ENCODE results near the gene RAP1B.

The RAP1B gene

GRCh38 chr12:68610370-68611093 lies at the start of gene RAP1B:
Gene RAP1B (plus strand): TSS chr12:68610899. CDS start chr12:68648725, 37,826 bp downstream.
- DNase-seq (ENCODE audit: low read depth, low spot score), result peak; percentile 29

- no peak for DNase-seq (ENCODE audit: low read depth, low spot score)
These were observed 48.9 kb upstream of the RAP1B start for GRCh38 chr12:68561830-68562229.

- DNase-seq (ENCODE audit: low read depth, low spot score), result no peak
These were observed 46.5 kb upstream of the RAP1B start for GRCh38 chr12:68564166-68564565.

GRCh38 chr12:68565391-68565903 lies 45.3 kb upstream of the RAP1B start:
- DNase-seq (ENCODE audit: low read depth, low spot score), result no peak

GRCh38 chr12:68568922-68569569 lies 41.7 kb upstream of the RAP1B start:
- no peak for DNase-seq (ENCODE audit: low read depth, low spot score)

GRCh38 chr12:68572661-68573060 lies 38.0 kb upstream of the RAP1B start:
- DNase-seq (ENCODE audit: low read depth, low spot score), result no peak

- DNase-seq (ENCODE audit: low read depth, low spot score), result no peak
These were observed 37.3 kb upstream of the RAP1B start for GRCh38 chr12:68573406-68573805.

- DNase-seq (ENCODE audit: low read depth, low spot score), result no peak
These were observed 32.8 kb upstream of the RAP1B start for GRCh38 chr12:68577949-68578348.

GRCh38 chr12:68578765-68579164 lies 31.9 kb upstream of the RAP1B start:
- DNase-seq (ENCODE audit: low read depth, low spot score), result no peak

GRCh38 chr12:68579254-68579653 lies 31.4 kb upstream of the RAP1B start:
- no peak for DNase-seq (ENCODE audit: low read depth, low spot score)

GRCh38 chr12:68580911-68581310 lies 29.8 kb upstream of the RAP1B start:
- no peak for DNase-seq (ENCODE audit: low read depth, low spot score)

GRCh38 chr12:68581926-68582325 lies 28.8 kb upstream of the RAP1B start:
- no peak for DNase-seq (ENCODE audit: low read depth, low spot score)

GRCh38 chr12:68585966-68586365 lies 24.7 kb upstream of the RAP1B start:
- no peak for DNase-seq (ENCODE audit: low read depth, low spot score)

- DNase-seq (ENCODE audit: low read depth, low spot score), result no peak
These were observed 23.2 kb upstream of the RAP1B start for GRCh38 chr12:68587448-68587873.

GRCh38 chr12:68589194-68589593 lies 21.5 kb upstream of the RAP1B start:
- no peak for DNase-seq (ENCODE audit: low read depth, low spot score)

GRCh38 chr12:68591734-68592418 lies 18.8 kb upstream of the RAP1B start:
- no peak for DNase-seq (ENCODE audit: low read depth, low spot score)

GRCh38 chr12:68595241-68595640 lies 15.5 kb upstream of the RAP1B start:
- no peak for DNase-seq (ENCODE audit: low read depth, low spot score)

GRCh38 chr12:68601767-68602166 lies 8.9 kb upstream of the RAP1B start:
- DNase-seq (ENCODE audit: low read depth, low spot score), result no peak

GRCh38 chr12:68602720-68603119 lies 8.0 kb upstream of the RAP1B start:
- DNase-seq (ENCODE audit: low read depth, low spot score), result no peak

- DNase-seq (ENCODE audit: low read depth, low spot score), result no peak
These were observed 2.5 kb upstream of the RAP1B start for GRCh38 chr12:68608191-68608590.

GRCh38 chr12:68609998-68610369 lies 715 bp upstream of the RAP1B start:
- no peak for DNase-seq (ENCODE audit: low read depth, low spot score)

- DNase-seq (ENCODE audit: low read depth, low spot score), result peak; percentile 12
These were observed 551 bp downstream of the RAP1B start for GRCh38 chr12:68611094-68611805.
